NCI-H2081 (cell line): ENCODE measurements around the gene SERPINB13.
"Not testable (repeated sequence)": the region's sequence is repeated elsewhere in the genome, so short reads cannot be mapped to it uniquely, and the experiment has no call there.

Experiments used
- DNase-seq, 2 experiments: peaks; one replicate each; lab custom pipeline; 2025; lab: John Stamatoyannopoulos, UW

The SERPINB13 gene

GRCh38 chr18:63590966-63591695 is 4.0 kb downstream of the SERPINB13 start:
- DNase-seq = no peak

GRCh38 chr18:63591725-63592124 is 4.6 kb downstream of the SERPINB13 start:
- no peak for DNase-seq

GRCh38 chr18:63592471-63592870 is 5.3 kb downstream of the SERPINB13 start:
- DNase-seq = no peak

- no peak for DNase-seq
Measured at GRCh38 chr18:63596964-63597363, 9.8 kb downstream of the SERPINB13 start.

GRCh38 chr18:63603355-63603754 is 16.2 kb downstream of the SERPINB13 start:
- no peak for DNase-seq

GRCh38 chr18:63603772-63604171 is 16.6 kb downstream of the SERPINB13 start:
- DNase-seq = no peak

- peak in 1 of 2 experiments; percentile 24 for DNase-seq
Measured at GRCh38 chr18:63604791-63605567, 17.8 kb downstream of the SERPINB13 start.

- no peak for DNase-seq
Measured at GRCh38 chr18:63606526-63606925, 19.4 kb downstream of the SERPINB13 start.

- DNase-seq = no peak
Measured at GRCh38 chr18:63613420-63613819, 26.3 kb downstream of the SERPINB13 start.

- DNase-seq = peak; percentile 46 to 92
Measured at GRCh38 chr18:63617049-63617914, 30.1 kb downstream of the SERPINB13 start.

GRCh38 chr18:63617915-63618234 is 30.7 kb downstream of the SERPINB13 start:
- DNase-seq = no peak

- DNase-seq = no peak
Measured at GRCh38 chr18:63619661-63620060, 32.5 kb downstream of the SERPINB13 start.

GRCh38 chr18:63624863-63625262 is 37.7 kb downstream of the SERPINB13 start:
- DNase-seq = no peak

- no peak for DNase-seq
Measured at GRCh38 chr18:63626431-63626830, 39.3 kb downstream of the SERPINB13 start.

GRCh38 chr18:63627819-63628218 is 40.7 kb downstream of the SERPINB13 start:
- DNase-seq = no peak

GRCh38 chr18:63637703-63638102 is 50.6 kb downstream of the SERPINB13 start:
- no peak for DNase-seq

GRCh38 chr18:63641157-63641680 is 54.1 kb downstream of the SERPINB13 start:
- not testable (repeated sequence) for DNase-seq

- DNase-seq = not testable (repeated sequence)
Measured at GRCh38 chr18:63642668-63643356, 55.7 kb downstream of the SERPINB13 start.

- not testable (repeated sequence) for DNase-seq
Measured at GRCh38 chr18:63644142-63644541, 57.0 kb downstream of the SERPINB13 start, which contains the start of gene SERPINB4. Gene SERPINB4, minus strand, starts transcription at chr18:63644256. Its CDS starts 679 bp downstream, at chr18:63643577.

GRCh38 chr18:63644694-63645093 is 57.6 kb downstream of the SERPINB13 start:
- not testable (repeated sequence) for DNase-seq

GRCh38 chr18:63646936-63647335 is 59.8 kb downstream of the SERPINB13 start:
- DNase-seq = no peak
